GM12892 (cell line): ENCODE measurements around the gene RNF40.

Source experiments
- POLR2A ChIP-seq: IDR thresholded peaks from 2 replicates; pipeline ENCODE4 v1.6.1; 2011; ENCODE audit warnings: low read depth, low read length, control low read depth
- TAF1 ChIP-seq: IDR thresholded peaks from 2 replicates; pipeline ENCODE4 v1.6.1; 2011; ENCODE audit warnings: low read depth, mild to moderate bottlenecking, control low read depth, low read length, borderline replicate concordance

- TF ChIP-seq TAF1 (no peak), POLR2A (no peak)
These were observed 3.1 kb upstream of the RNF40 start for GRCh38 chr16:30758988-30759491.
